ENCODE measurements around the gene SORCS2. TPM values are rescaled to one million over a fixed set of nuclear protein-coding genes. Genes with fewer than 3 reads are reported as not detected.

Gene SORCS2
- total RNA-seq, 1 experiment from 2014 or later: 0.15 TPM

GRCh38 chr4:7699031-7699430 lies 506.7 kb downstream of the SORCS2 start:
- intact Hi-C loops (cut with micrococcal nuclease; ENCODE audit: unreplicated experiment) (no loop called here), in situ Hi-C loops (cut with HindIII; ENCODE audit: low pct_unique_long_range_greater_than_20kb, low sequenced_read_pairs) (no loop called here)
- ATAC-seq (peak; percentile 40; the same call in 1 of the 2 replicates), DNase-seq (ENCODE audit: low read depth, low spot score) (no peak)
- Histone ChIP-seq H3K9me3 (ENCODE audit: control insufficient read depth, insufficient read depth, low read depth, low read length) (no peaks in the 10 kb centered on the region), H3K4me3 (ENCODE audit: low read depth in 2 of 2, low read length in 2 of 2) (no peak overlapping the region), H3K36me3 (ENCODE audit: control insufficient read depth, insufficient read depth, low read length) (no peaks in the 10 kb centered on the region), H3K4me1 (ENCODE audit: control insufficient read depth, insufficient read depth, low read length) (no peaks in the 10 kb centered on the region), H3K27ac (ENCODE audit: low read length) (no peak overlapping the region), H3K27me3 (ENCODE audit: control insufficient read depth, insufficient read depth, low read length) (no peaks in the 10 kb centered on the region)
- TF ChIP-seq CTCF (IDR thresholded peaks at IDR 0.05) (no peak), REST (IDR thresholded peaks at IDR 0.05; ENCODE audit: insufficient read depth in 1 of 2, low read depth in 2 of 2, low read length in 1 of 2) (no peak), POLR2AphosphoS5 (IDR thresholded peaks at IDR 0.05; ENCODE audit: low read depth, low read length) (no peak), SIN3A (IDR thresholded peaks at IDR 0.05; ENCODE audit: borderline replicate concordance, insufficient read depth, low read depth, low read length) (no peak), TCF7L2 (IDR thresholded peaks at IDR 0.05; ENCODE audit: low read depth, low read length) (no peak)
- no TSS peak for BruUV-seq (replicated peaks)
- CTCF ChIA-PET: no interaction called here
- POLR2A ChIA-PET: no interaction called here

GRCh38 chr4:7699825-7700224 lies 507.5 kb downstream of the SORCS2 start:
- ATAC-seq (no peak), DNase-seq (ENCODE audit: low read depth, low spot score) (no peak)
- H3K36me3 ChIP-seq (ENCODE audit: control insufficient read depth, insufficient read depth, low read length): no peaks in the 10 kb centered on the region
- no peaks in the 10 kb centered on the region for H3K9me3 ChIP-seq (ENCODE audit: control insufficient read depth, insufficient read depth, low read depth, low read length)
- intact Hi-C loops (cut with micrococcal nuclease; ENCODE audit: unreplicated experiment) (no loop called here), in situ Hi-C loops (cut with HindIII; ENCODE audit: low pct_unique_long_range_greater_than_20kb, low sequenced_read_pairs) (no loop called here)
- no peaks in the 10 kb centered on the region for H3K27me3 ChIP-seq (ENCODE audit: control insufficient read depth, insufficient read depth, low read length)
- BruUV-seq (replicated peaks): no TSS peak
- no peaks in the 10 kb centered on the region for H3K4me1 ChIP-seq (ENCODE audit: control insufficient read depth, insufficient read depth, low read length)
- no peak overlapping the region for H3K27ac ChIP-seq (ENCODE audit: low read length)
- CTCF ChIA-PET: no interaction called here
- H3K4me3 ChIP-seq (ENCODE audit: low read depth in 2 of 2, low read length in 2 of 2): no peak overlapping the region
- TF ChIP-seq POLR2AphosphoS5 (IDR thresholded peaks at IDR 0.05; ENCODE audit: low read depth, low read length) (no peak), REST (IDR thresholded peaks at IDR 0.05; ENCODE audit: insufficient read depth in 1 of 2, low read depth in 2 of 2, low read length in 1 of 2) (no peak), TCF7L2 (IDR thresholded peaks at IDR 0.05; ENCODE audit: low read depth, low read length) (no peak), SIN3A (IDR thresholded peaks at IDR 0.05; ENCODE audit: borderline replicate concordance, insufficient read depth, low read depth, low read length) (no peak), CTCF (IDR thresholded peaks at IDR 0.05) (no peak)
- POLR2A ChIA-PET: no interaction called here

All from Panc1 (cell line).